ENCODE data around the gene CENPP.

Gene CENPP

DNA sequence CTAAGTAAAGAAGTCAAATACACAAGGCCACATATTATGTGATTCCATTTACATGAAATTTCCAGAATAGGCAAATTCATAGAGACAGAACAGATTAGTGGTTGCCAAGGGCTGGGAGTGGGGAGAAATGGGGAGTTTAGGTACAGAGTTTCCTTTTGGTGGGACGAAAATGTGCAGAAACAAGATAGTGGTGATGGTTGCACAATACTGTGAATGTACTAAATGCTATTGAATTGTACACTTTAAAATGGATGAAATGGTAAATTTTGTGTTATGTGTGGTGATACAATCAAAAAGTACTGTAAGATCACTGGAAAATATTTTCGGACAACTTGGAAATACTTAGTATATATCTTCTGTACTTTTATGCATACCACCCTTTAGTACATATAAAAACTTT, 195.1 kb downstream of the CENPP start:
- Histone ChIP-seq H3K9me3 (ENCODE audit: control insufficient read depth, low read length) (no peaks in the 10 kb centered on the region), H3K27ac (ENCODE audit: low read depth, low read length, severe bottlenecking) (no peak overlapping the region), H3K36me3 (ENCODE audit: control insufficient read depth, insufficient read depth, low read length) (no peaks in the 10 kb centered on the region), H3K4me1 (ENCODE audit: control insufficient read depth, insufficient read depth, low read length, poor library complexity, severe bottlenecking) (no peaks in the 10 kb centered on the region), H3K4me3 (ENCODE audit: extremely low read depth, insufficient read depth, low read length, poor library complexity, severe bottlenecking) (no peak overlapping the region)
- WGBS, 2 experiments (ENCODE audit: insufficient coverage in 2 of 2) = 91 to 100% methylated on average over 1 of the region's 2 CpGs

DNA sequence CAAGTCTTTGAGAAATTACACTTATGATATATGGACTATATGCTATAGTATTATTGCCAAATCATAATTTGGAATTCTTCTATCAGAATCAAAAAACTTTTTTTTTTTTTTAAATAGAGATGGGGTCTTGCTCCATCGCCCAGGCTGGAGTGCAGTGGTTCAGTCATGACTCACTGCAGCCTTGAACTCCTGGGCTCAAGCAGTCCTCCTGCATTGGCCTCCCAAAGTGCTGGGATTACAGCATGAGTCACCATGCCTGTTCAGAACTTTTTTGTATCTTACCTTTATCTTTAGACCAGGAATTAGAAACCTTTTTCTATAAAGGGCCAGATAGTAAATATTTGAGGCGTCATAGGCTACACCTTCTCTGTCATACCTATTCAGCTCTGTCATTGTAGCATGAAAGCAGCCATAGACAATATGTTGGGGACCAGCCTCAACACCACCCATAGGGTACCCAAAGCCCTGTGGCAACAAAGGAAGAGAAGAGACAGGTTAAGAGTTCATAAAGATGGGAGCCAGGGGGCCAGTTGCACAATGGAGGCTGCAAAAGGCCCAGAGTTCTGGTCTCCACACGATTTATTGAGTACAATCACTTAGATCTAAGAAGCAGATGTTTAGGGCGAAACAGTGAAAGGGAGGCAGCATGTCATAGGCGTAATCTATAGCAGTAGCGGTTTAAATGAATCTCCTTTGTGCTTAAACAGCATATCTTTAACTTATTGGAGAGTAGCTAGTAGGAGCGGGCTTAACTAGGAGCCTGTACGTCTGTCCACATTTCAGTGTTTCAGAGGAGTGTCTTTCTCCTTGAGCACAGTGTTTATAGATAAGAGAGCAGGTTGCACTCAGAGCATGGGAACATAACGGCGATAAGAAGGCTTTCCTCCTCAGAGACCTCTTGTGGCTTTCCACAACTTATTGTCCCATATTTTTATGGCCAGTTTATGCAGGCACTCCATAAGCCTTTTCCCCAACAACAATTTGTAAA, 197.5 kb downstream of the CENPP start:
- no peaks in the 10 kb centered on the region for H3K9me3 ChIP-seq (ENCODE audit: control insufficient read depth, low read length)
- no peak overlapping the region for H3K4me3 ChIP-seq (ENCODE audit: extremely low read depth, insufficient read depth, low read length, poor library complexity, severe bottlenecking)
- no peaks in the 10 kb centered on the region for H3K36me3 ChIP-seq (ENCODE audit: control insufficient read depth, insufficient read depth, low read length)
- 93 to 99% methylated on average over 7 to 8 of the region's 10 CpGs for WGBS, 2 experiments (ENCODE audit: insufficient coverage in 2 of 2)
- H3K27ac ChIP-seq (ENCODE audit: low read depth, low read length, severe bottlenecking) = no peak overlapping the region
- H3K4me1 ChIP-seq (ENCODE audit: control insufficient read depth, insufficient read depth, low read length, poor library complexity, severe bottlenecking) = no peaks in the 10 kb centered on the region

DNA sequence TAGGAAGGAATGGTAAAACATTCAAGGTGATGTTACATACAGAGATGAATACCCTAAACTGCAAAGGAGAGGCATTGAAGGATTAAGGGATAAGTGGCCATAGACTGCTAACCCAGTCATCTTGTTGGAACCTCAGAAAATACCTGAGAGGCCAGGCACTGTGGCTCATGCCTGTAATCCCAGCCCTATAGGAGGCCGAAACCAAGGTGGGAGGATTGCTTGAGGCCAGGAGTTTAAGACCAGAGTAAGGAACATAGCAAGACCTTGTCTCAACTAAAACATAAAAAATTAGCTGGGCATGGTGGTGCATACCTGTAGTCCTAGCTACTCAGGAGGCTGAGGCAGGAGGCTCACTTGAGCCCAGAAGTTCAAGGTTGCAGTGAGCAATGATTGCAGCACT, 199.1 kb downstream of the CENPP start:
- WGBS, 2 experiments (ENCODE audit: insufficient coverage in 2 of 2) = 100% methylated on average over 1 of the region's 1 CpG; no CpG with 5 or more reads in 1 of the 2 experiments
- Histone ChIP-seq H3K4me1 (ENCODE audit: control insufficient read depth, insufficient read depth, low read length, poor library complexity, severe bottlenecking) (no peaks in the 10 kb centered on the region), H3K36me3 (ENCODE audit: control insufficient read depth, insufficient read depth, low read length) (no peaks in the 10 kb centered on the region), H3K27ac (ENCODE audit: low read depth, low read length, severe bottlenecking) (no peak overlapping the region), H3K4me3 (ENCODE audit: extremely low read depth, insufficient read depth, low read length, poor library complexity, severe bottlenecking) (no peak overlapping the region), H3K9me3 (ENCODE audit: control insufficient read depth, low read length) (no peaks in the 10 kb centered on the region)

DNA sequence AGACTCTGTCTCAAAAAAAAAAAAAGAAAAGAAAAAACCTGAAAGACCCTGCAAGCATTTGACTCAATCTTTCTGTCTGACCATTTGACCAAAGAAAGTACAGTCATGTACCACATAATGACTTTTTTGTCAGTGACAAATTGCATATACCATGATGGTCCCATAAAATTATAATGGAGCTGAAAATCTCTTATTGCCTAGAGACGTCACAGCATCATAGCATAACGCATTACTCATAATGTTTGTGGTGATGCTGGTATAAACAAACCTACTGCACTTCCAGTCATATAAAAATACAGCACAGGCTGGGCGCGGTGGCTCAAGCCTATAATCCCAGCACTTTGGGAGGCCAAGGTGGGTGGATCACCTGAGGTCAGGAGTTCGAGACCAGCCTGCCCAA, 199.6 kb downstream of the CENPP start:
- H3K36me3 ChIP-seq (ENCODE audit: control insufficient read depth, insufficient read depth, low read length) = no peaks in the 10 kb centered on the region
- WGBS, 2 experiments (ENCODE audit: insufficient coverage in 2 of 2) = 90 to 95% methylated on average over 2 to 3 of the region's 5 CpGs
- no peaks in the 10 kb centered on the region for H3K4me1 ChIP-seq (ENCODE audit: control insufficient read depth, insufficient read depth, low read length, poor library complexity, severe bottlenecking)
- H3K9me3 ChIP-seq (ENCODE audit: control insufficient read depth, low read length) = no peaks in the 10 kb centered on the region
- no peak overlapping the region for H3K27ac ChIP-seq (ENCODE audit: low read depth, low read length, severe bottlenecking)
- H3K4me3 ChIP-seq (ENCODE audit: extremely low read depth, insufficient read depth, low read length, poor library complexity, severe bottlenecking) = no peak overlapping the region

DNA sequence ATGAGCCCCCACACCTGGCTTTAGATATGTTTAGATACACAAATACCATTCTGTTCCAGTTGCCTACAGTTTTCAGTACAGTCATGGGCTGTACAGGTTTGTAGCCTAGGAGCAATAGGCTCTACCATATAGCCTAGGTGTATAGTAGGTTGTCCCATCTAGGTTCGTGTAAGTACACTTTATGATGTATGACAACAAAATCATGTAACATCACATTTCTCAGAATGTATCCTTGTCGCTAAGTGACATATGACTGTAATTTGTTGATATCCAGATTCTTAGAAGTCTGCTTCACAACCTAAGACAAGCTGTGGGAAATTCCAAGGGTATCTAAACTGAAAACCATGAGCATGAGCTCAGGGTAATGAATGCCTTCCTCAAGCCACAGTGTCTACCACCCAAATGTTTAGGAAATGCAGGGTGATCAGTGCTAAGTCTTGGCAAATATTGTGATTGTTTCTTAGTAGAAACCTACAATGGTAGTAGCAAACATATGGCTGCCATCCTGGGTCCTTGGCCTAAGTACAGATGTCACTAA, 201.6 kb downstream of the CENPP start:
- H3K9me3 ChIP-seq (ENCODE audit: control insufficient read depth, low read length) = no peaks in the 10 kb centered on the region

DNA sequence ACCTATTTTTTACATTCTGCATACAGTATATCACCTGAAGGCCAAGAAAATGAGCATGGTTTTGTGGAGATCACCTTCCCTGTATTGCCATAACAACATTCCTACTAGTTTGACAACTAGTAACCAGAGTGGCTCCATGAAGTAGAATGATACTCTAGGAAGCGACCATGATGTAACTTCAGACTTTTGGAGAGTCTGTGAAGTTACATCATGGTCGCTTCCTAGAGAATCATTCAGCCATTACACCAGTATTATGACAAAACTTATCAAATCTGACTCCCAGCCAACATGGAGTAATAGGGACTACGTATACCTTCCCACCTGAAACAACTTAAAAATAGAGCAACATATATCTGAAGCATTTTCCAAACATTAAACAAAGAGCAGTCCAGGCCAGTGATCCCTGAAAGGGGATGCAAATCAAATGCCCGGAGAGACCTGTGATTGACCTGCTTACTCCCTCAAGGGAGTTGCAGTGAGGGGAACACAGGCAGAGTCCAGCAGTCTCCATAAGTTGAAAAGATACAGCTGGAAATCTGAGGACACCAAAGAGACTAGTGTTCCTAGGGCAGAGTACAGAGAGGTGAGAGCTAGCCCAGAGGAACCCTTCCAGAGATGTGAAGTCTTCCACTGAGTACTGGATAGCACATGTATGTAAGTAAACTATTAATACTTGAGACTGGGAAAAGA, 202.2 kb downstream of the CENPP start:
- Histone ChIP-seq H3K9me3 (ENCODE audit: control insufficient read depth, low read length) (no peaks in the 10 kb centered on the region), H3K36me3 (ENCODE audit: control insufficient read depth, insufficient read depth, low read length) (no peaks in the 10 kb centered on the region), H3K4me3 (ENCODE audit: extremely low read depth, insufficient read depth, low read length, poor library complexity, severe bottlenecking) (no peak overlapping the region), H3K27ac (ENCODE audit: low read depth, low read length, severe bottlenecking) (no peak overlapping the region), H3K4me1 (ENCODE audit: control insufficient read depth, insufficient read depth, low read length, poor library complexity, severe bottlenecking) (no peaks in the 10 kb centered on the region)
- 89 to 93% methylated on average over 3 to 4 of the region's 4 CpGs for WGBS, 2 experiments (ENCODE audit: insufficient coverage in 2 of 2)

More for the DNA sequence above, 201.6 kb downstream of the CENPP start:
- Histone ChIP-seq H3K4me1 (ENCODE audit: control insufficient read depth, insufficient read depth, low read length, poor library complexity, severe bottlenecking) (no peaks in the 10 kb centered on the region), H3K36me3 (ENCODE audit: control insufficient read depth, insufficient read depth, low read length) (no peaks in the 10 kb centered on the region), H3K27ac (ENCODE audit: low read depth, low read length, severe bottlenecking) (no peak overlapping the region), H3K4me3 (ENCODE audit: extremely low read depth, insufficient read depth, low read length, poor library complexity, severe bottlenecking) (no peak overlapping the region)
- WGBS, 2 experiments (ENCODE audit: insufficient coverage in 2 of 2) = 100% methylated on average over 1 of the region's 2 CpGs; no CpG with 5 or more reads in 1 of the 2 experiments

DNA sequence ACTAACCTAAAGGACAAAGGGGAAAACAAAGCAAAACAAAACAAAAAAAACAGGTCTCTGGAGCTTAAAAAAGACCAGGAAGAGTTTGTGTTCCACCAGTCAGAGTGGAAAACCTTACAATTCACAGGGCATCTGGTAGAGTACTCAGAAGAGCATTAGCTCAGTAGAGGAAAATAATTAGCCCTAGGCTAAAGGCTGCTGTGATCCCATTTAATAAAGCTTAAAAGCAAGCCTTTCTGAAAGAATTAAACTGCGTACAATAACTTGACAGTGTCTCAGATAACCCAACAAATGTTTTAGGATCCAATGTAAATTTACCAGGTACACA, 202.7 kb downstream of the CENPP start:
- Histone ChIP-seq H3K36me3 (ENCODE audit: control insufficient read depth, insufficient read depth, low read length) (no peaks in the 10 kb centered on the region), H3K27ac (ENCODE audit: low read depth, low read length, severe bottlenecking) (no peak overlapping the region), H3K9me3 (ENCODE audit: control insufficient read depth, low read length) (no peaks in the 10 kb centered on the region), H3K4me1 (ENCODE audit: control insufficient read depth, insufficient read depth, low read length, poor library complexity, severe bottlenecking) (no peaks in the 10 kb centered on the region), H3K4me3 (ENCODE audit: extremely low read depth, insufficient read depth, low read length, poor library complexity, severe bottlenecking) (no peak overlapping the region)
- WGBS, 2 experiments (ENCODE audit: insufficient coverage in 2 of 2) = 88% methylated on average over 1 of the region's 1 CpG; no CpG with 5 or more reads in 1 of the 2 experiments

DNA sequence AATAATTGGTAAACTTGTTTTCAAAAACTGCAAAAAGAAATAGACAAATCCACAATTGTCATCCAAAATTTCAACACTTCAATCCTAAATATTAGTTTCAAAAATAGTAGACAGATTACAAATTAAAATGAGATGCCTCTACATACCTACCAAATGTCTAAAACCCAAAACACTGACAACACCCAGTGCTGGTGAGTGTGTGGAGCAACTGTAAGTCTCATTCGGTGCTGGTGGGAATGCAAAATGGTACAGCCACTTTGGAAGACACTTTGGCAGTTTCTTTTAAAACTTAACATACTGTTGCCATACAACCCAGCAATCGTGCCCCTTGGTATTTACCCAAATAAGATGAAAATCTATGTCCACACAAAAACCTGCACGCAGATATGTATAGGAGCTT, 203.4 kb downstream of the CENPP start:
- Histone ChIP-seq H3K36me3 (ENCODE audit: control insufficient read depth, insufficient read depth, low read length) (no peaks in the 10 kb centered on the region), H3K9me3 (ENCODE audit: control insufficient read depth, low read length) (no peaks in the 10 kb centered on the region), H3K4me3 (ENCODE audit: extremely low read depth, insufficient read depth, low read length, poor library complexity, severe bottlenecking) (no peak overlapping the region), H3K4me1 (ENCODE audit: control insufficient read depth, insufficient read depth, low read length, poor library complexity, severe bottlenecking) (no peaks in the 10 kb centered on the region), H3K27ac (ENCODE audit: low read depth, low read length, severe bottlenecking) (no peak overlapping the region)
- WGBS, 2 experiments (ENCODE audit: insufficient coverage in 2 of 2) = 100% methylated on average over 1 of the region's 3 CpGs; no CpG with 5 or more reads in 1 of the 2 experiments

DNA sequence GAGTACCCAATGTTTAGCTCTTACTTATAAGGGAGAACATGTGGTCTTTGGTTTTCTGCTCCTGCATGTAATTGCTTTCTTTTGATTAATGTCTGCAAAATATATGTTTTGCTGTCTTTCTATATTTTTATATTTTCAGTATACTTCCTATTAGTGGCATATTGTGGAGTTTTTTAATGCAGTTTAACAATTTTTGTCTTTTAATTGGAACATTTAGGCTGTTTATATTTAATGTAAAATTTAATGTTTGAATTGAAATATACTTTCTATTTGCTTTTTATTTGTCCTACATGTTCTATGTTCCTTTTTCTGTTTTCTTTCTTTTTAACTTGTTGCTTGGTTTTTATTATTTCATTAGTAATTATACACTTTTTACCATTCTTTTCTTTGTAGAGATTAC, 205.1 kb downstream of the CENPP start:
- no peaks in the 10 kb centered on the region for H3K9me3 ChIP-seq (ENCODE audit: control insufficient read depth, low read length)
- H3K36me3 ChIP-seq (ENCODE audit: control insufficient read depth, insufficient read depth, low read length) = no peaks in the 10 kb centered on the region
- no peaks in the 10 kb centered on the region for H3K4me1 ChIP-seq (ENCODE audit: control insufficient read depth, insufficient read depth, low read length, poor library complexity, severe bottlenecking)
- H3K4me3 ChIP-seq (ENCODE audit: extremely low read depth, insufficient read depth, low read length, poor library complexity, severe bottlenecking) = no peak overlapping the region
- no peak overlapping the region for H3K27ac ChIP-seq (ENCODE audit: low read depth, low read length, severe bottlenecking)

DNA sequence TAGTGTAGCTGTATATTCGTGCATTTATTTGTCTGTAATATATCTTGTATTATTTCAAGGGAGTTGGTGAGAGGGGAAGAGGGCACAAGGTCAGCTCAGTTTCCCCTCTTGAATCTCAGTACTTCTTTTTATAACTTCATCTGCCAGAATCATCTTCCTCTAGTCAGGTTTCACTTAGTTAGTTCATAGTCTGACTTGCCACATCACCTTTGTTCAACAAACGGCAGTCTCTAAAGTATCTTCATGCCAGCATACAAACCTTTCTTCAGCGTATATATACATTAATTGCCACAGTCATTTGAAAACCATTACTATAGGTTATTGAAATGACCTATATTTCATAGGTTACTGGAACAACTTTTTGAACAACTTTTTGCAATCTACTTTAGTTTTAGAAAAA, 208.5 kb downstream of the CENPP start:
- Histone ChIP-seq H3K4me1 (ENCODE audit: control insufficient read depth, insufficient read depth, low read length, poor library complexity, severe bottlenecking) (no peaks in the 10 kb centered on the region), H3K4me3 (ENCODE audit: extremely low read depth, insufficient read depth, low read length, poor library complexity, severe bottlenecking) (no peak overlapping the region), H3K36me3 (ENCODE audit: control insufficient read depth, insufficient read depth, low read length) (no peaks in the 10 kb centered on the region), H3K27ac (ENCODE audit: low read depth, low read length, severe bottlenecking) (no peak overlapping the region), H3K9me3 (ENCODE audit: control insufficient read depth, low read length) (no peaks in the 10 kb centered on the region)
- WGBS, 2 experiments (ENCODE audit: insufficient coverage in 2 of 2) = no CpG with 5 or more reads among the region's 3 CpGs
